K562 (cell line): Measurements from ENCODE around the gene CD68. TPM values are rescaled to one million over a fixed set of nuclear protein-coding genes. Genes with fewer than 3 reads are reported as not detected.
A peak's percentile ranks its signal among the peaks of the same experiment; 100 is the strongest.

Source experiments
- ATAC-seq: fragments of 200-7000 bp; cut with Tn5 transposase; 3 replicates; pipeline ENCODE4 v1.9.1; 2020; ENCODE audit warnings: moderate library complexity
- BruUV-seq: library from RNA; stranded (reverse); fragments of 400-500 nt; replicated peaks from 2 replicates; lab custom pipeline; 2021; lab: Mats Ljungman, UMichigan
- CTCF ChIA-PET: fragments of 300-600 bp; formaldehyde crosslinking; extraction: SDS; loops from one replicate; lab custom pipeline; 2021; ENCODE audit warnings: low intra/inter-chr PET ratio; lab: Yijun Ruan, JAX
- POLR2A ChIA-PET: fragments of 300-600, 350-650 bp; sonication (Branson Sonifier 250); formaldehyde crosslinking; extraction: SDS; loops from one replicate; lab custom pipeline; 2021; ENCODE audit warnings: antibody characterized with exemption, inconsistent platforms; lab: Yijun Ruan, JAX
- DNase-seq, 4 experiments: peaks; one replicate each; pipeline versions ENCODE4 v3.0.0 to v3.0.0-alpha.2; 2011 to 2018; ENCODE audit warnings: low spot score in 3 of 4, mixed read lengths in 3 of 4; ENCODE audit errors: extremely low read depth in 1 of 4
- FAIRE-seq: peaks from 2 replicates; lab custom pipeline; 2011; peaks lifted over from hg19 to GRCh38; lab: Jason Lieb, UNC
- H2AFZ ChIP-seq: 2 replicates; pipeline ENCODE4 v1.6.0; 2011; ENCODE audit warnings: low read depth, low read length, control low read depth, inconsistent platforms
- H3K27ac ChIP-seq: fragments of 200-600 bp; 3 replicates; pipeline ENCODE4 v1.8.0; 2011; ENCODE audit warnings: low read depth, mild to moderate bottlenecking, control low read depth, inconsistent platforms, low read length, moderate library complexity, mixed read lengths; ENCODE audit errors: extremely low read depth
- H3K27me3 ChIP-seq, 2 experiments: fragments of 300-600 bp in 1 of 2; 2 replicates in 1 of 2; 3 replicates in 1 of 2; pipeline versions ENCODE4 v1.6.0 to v1.8.0; 2011; ENCODE audit warnings: inconsistent platforms in 2 of 2, low read length in 2 of 2, mild to moderate bottlenecking in 1 of 2, mixed read lengths in 1 of 2, moderate library complexity in 1 of 2; ENCODE audit not compliant: control insufficient read depth in 2 of 2, insufficient read depth in 2 of 2
- H3K36me3 ChIP-seq: fragments of 300-600 bp; 3 replicates; pipeline ENCODE4 v1.8.0; 2011; ENCODE audit warnings: mild to moderate bottlenecking, low read length, inconsistent platforms; ENCODE audit not compliant: control insufficient read depth, insufficient read depth
- H3K4me1 ChIP-seq, 2 experiments: fragments of 200-600 bp in 1 of 2; replicated peaks in 1 of 2; 2 replicates in 1 of 2; 3 replicates in 1 of 2; pipeline versions ENCODE4 v1.5.1 to v1.8.0; 2011; ENCODE audit warnings: inconsistent platforms in 2 of 2, low read length in 2 of 2, mild to moderate bottlenecking in 1 of 2, mixed read lengths in 1 of 2, moderate library complexity in 1 of 2; ENCODE audit not compliant: control insufficient read depth in 2 of 2, insufficient read depth in 2 of 2
- H3K4me2 ChIP-seq: 2 replicates; pipeline ENCODE4 v1.6.1; 2011; ENCODE audit warnings: low read length, control low read depth, inconsistent platforms, mixed read lengths; ENCODE audit not compliant: insufficient read depth
- H3K4me3 ChIP-seq: fragments of 200-600 bp; sonication (generic), shearing (Covaris generic); 2 replicates; pipeline ENCODE4 v1.5.1; 2016; ENCODE audit warnings: control low read depth, inconsistent platforms
- H3K79me2 ChIP-seq: fragments of 200-600 bp; 3 replicates; pipeline ENCODE4 v1.8.0; 2011; ENCODE audit warnings: low read length, inconsistent platforms; ENCODE audit not compliant: control insufficient read depth, insufficient read depth
- H3K9ac ChIP-seq, 2 experiments: 2 replicates each; pipeline versions ENCODE4 v1.6.0 to v1.6.1; 2011; ENCODE audit warnings: low read depth in 2 of 2, low read length in 2 of 2, control low read depth in 1 of 2, inconsistent platforms in 1 of 2, mild to moderate bottlenecking in 1 of 2, mixed read lengths in 1 of 2; ENCODE audit not compliant: insufficient read depth in 1 of 2
- H3K9me1 ChIP-seq: one replicate; pipeline ENCODE4 v1.6.0; 2011; ENCODE audit warnings: inconsistent platforms, mild to moderate bottlenecking, low read length, moderate library complexity; ENCODE audit not compliant: control insufficient read depth, insufficient read depth
- H3K9me3 ChIP-seq: replicated peaks from 2 replicates; pipeline ENCODE4 v1.5.1; 2011; ENCODE audit warnings: low read depth, low read length, inconsistent platforms; ENCODE audit not compliant: control insufficient read depth, insufficient read depth
- H4K20me1 ChIP-seq: replicated peaks from 2 replicates; pipeline ENCODE4 v1.6.1; 2011; ENCODE audit warnings: low read length, inconsistent platforms, mixed read lengths; ENCODE audit not compliant: control insufficient read depth, insufficient read depth
- BRCA1 ChIP-seq, 2 experiments: fragments of 450-650 bp in 1 of 2; sonication (generic) in 1 of 2; formaldehyde crosslinking in 1 of 2; IDR thresholded peaks; 2 replicates each; pipeline versions ENCODE4 v1.5.0 to v1.6.1; 2017 to 2020; ENCODE audit warnings: mild to moderate bottlenecking in 1 of 2, missing genetic modification reagents in 1 of 2
- CC2D1A ChIP-seq: fragments of 450-650 bp; IDR thresholded peaks from 2 replicates; pipeline ENCODE4 v1.6.1; 2017; ENCODE audit warnings: mild to moderate bottlenecking
- ESRRA ChIP-seq: fragments of 450-650 bp; IDR thresholded peaks from 2 replicates; pipeline ENCODE4 v1.6.1; 2014; ENCODE audit warnings: low read depth, mild to moderate bottlenecking, moderate library complexity, borderline replicate concordance
- HINFP ChIP-seq: fragments of 450-650 bp; conservative IDR thresholded peaks from 2 replicates; pipeline ENCODE4 v1.6.1; 2016; ENCODE audit warnings: missing genetic modification characterization, low read depth, mild to moderate bottlenecking, control low read depth, missing compliant biosample characterization
- HMG20B ChIP-seq: fragments of 250-450 bp; sonication (Bioruptor Pico); IDR thresholded peaks from 2 replicates; pipeline ENCODE4 v1.5.0; 2021; ENCODE audit warnings: mild to moderate bottlenecking
- NELFE ChIP-seq: IDR thresholded peaks from 2 replicates; pipeline ENCODE4 v1.6.1; 2011; ENCODE audit warnings: mild to moderate bottlenecking; ENCODE audit not compliant: insufficient read depth, insufficient read length
- NFIX ChIP-seq: fragments of 250-450 bp; sonication (Bioruptor Pico); IDR thresholded peaks from 2 replicates; pipeline ENCODE4 v1.4.0; 2020; ENCODE audit warnings: low read depth, mild to moderate bottlenecking, moderate library complexity
- NONO ChIP-seq, 2 experiments: fragments of 200-400 bp in 1 of 2; fragments of 450-650 bp in 1 of 2; formaldehyde crosslinking in 1 of 2; IDR thresholded peaks; 2 replicates each; pipeline ENCODE4 v1.6.1; 2017; ENCODE audit warnings: low read depth in 2 of 2, mild to moderate bottlenecking in 2 of 2, moderate library complexity in 2 of 2, low read length in 1 of 2
- PCBP1 ChIP-seq: fragments of 200-400 bp; formaldehyde crosslinking; IDR thresholded peaks from 2 replicates; pipeline ENCODE4 v1.6.1; 2018; ENCODE audit warnings: mild to moderate bottlenecking, low read depth, low read length; ENCODE audit not compliant: poor library complexity, severe bottlenecking
- PREB ChIP-seq: sonication (generic); formaldehyde crosslinking; IDR thresholded peaks from 2 replicates; pipeline ENCODE4 v1.8.1; 2023; ENCODE audit warnings: mild to moderate bottlenecking, missing genetic modification reagents
- PURB ChIP-seq: sonication (generic); formaldehyde crosslinking; IDR thresholded peaks from 2 replicates; pipeline ENCODE4 v1.9.0; 2021; ENCODE audit warnings: low read depth, mild to moderate bottlenecking, missing genetic modification reagents
- PYGO2 ChIP-seq: fragments of 450-650 bp; IDR thresholded peaks from 2 replicates; pipeline ENCODE4 v1.6.1; 2016; ENCODE audit warnings: mild to moderate bottlenecking, missing genetic modification characterization, moderate library complexity, missing compliant biosample characterization
- RBM17 ChIP-seq: fragments of 200-400 bp; formaldehyde crosslinking; IDR thresholded peaks from 2 replicates; pipeline ENCODE4 v1.6.1; 2017; ENCODE audit warnings: low read depth, mild to moderate bottlenecking, low read length, borderline replicate concordance
- SMAD4 ChIP-seq: fragments of 250-450 bp; sonication (Bioruptor Pico); conservative IDR thresholded peaks from 2 replicates; pipeline ENCODE4 v1.8.0; 2021; ENCODE audit warnings: inconsistent platforms, mild to moderate bottlenecking, moderate library complexity
- ZNF696 ChIP-seq: fragments of 250-450 bp; sonication (Bioruptor Pico); conservative IDR thresholded peaks from 2 replicates; pipeline ENCODE4 v1.4.0; 2020; ENCODE audit warnings: mild to moderate bottlenecking, moderate library complexity
- ZNF717 ChIP-seq: fragments of 250-450 bp; sonication (Bioruptor Pico); IDR thresholded peaks from 2 replicates; pipeline ENCODE4 v1.5.0; 2021
- WGBS: fragments of 100-300 bp; shearing (Covaris generic); methylation state at CpG from one replicate; pipeline ENCODE4 v1.1.6; 2016; ENCODE audit warnings: low coverage, mixed read lengths; ENCODE audit not compliant: insufficient coverage; ENCODE audit errors: missing lambda C conversion rate; 5-methylcytosine and 5-hydroxymethylcytosine counted together
- in situ Hi-C: fragments of 300-500 bp; cut with MboI; formaldehyde crosslinking; loops from 4 replicates; pipeline ENCODE4 v1.15.0; 2018; ENCODE audit warnings: inconsistent platforms, mixed read lengths
- intact Hi-C: fragments of 100-400 bp; cut with micrococcal nuclease; formaldehyde crosslinking; loops from 2 replicates; pipeline ENCODE4 v1.14.2; 2022
- polyA plus RNA-seq, 8 experiments: library from polyadenylated mRNA; depleted of rRNA in 4 of 8; stranded (reverse) in 5 of 8; unstranded in 3 of 8; fragments of >200 nt; fragmentation: Nextera tagmentation in 2 of 8; fragmentation: Illumina TruSeq in 1 of 8; extraction: Ambion mirVana in 2 of 8; extraction: Trizol in 1 of 8; gene quantifications; 2 replicates each; pipeline versions ENCODE4 v1.2.1 to v1.2.3, GENCODE V29; 2011 to 2014; ENCODE audit warnings: inconsistent platforms in 1 of 8, missing spikeins in 1 of 8
- total RNA-seq, 7 experiments: library from RNA; depleted of rRNA in 6 of 7; stranded (reverse); fragments of >200 nt in 6 of 7; fragmentation: Illumina TruSeq in 2 of 7; extraction: Trizol in 2 of 7; gene quantifications; 2 replicates each; pipeline versions ENCODE4 v1.2.1 to v1.2.3, GENCODE V29; 2011 to 2021; ENCODE audit warnings: low replicate concordance in 1 of 7

Gene CD68
- total and polyA plus RNA-seq, 9 of the 15 experiments (the other 6 are each of a cell fraction or from before 2014, with no cell fraction given): 28.2 to 89.8 (median 37.7) TPM

- intact Hi-C loops: no loop called here
- Histone ChIP-seq H3K9me1 (no peaks in the 10 kb centered on the region), H3K36me3 (no peaks in the 10 kb centered on the region), H3K4me3 (no peak overlapping the region), H3K9me3 (peaks cover 3% of the 10 kb centered on the region; the same call in 1 of the 2 replicates), H3K9ac (no peak overlapping the region), H4K20me1 (no peaks in the 10 kb centered on the region), H3K4me2 (no peak overlapping the region), H2AFZ (no peak overlapping the region), H3K4me1 (no peaks in the 10 kb centered on the region), H3K79me2 (no peaks in the 10 kb centered on the region), H3K27ac (no peak overlapping the region), H3K27me3 (no peaks in the 10 kb centered on the region)
- ChIA-PET CTCF (interaction anchor here (0.7 kb wide), 1 partner anchor 216 kb away, joined by 3 read pairs; no protein-coding TSS in a partner anchor), POLR2A (no interaction called here)
- peak in 1 of 4 experiments; percentile 1 for DNase-seq
- no peak for ATAC-seq
- no TSS peak for BruUV-seq
- no peak for FAIRE-seq
- in situ Hi-C loops: no loop called here
- WGBS: 73% methylated on average over 3 of the region's 6 CpGs
- TF ChIP-seq PURB (CRISPR knock-in tag): no peak
- no peak for TF ChIP-seq NONO (IDR thresholded peaks at IDR 0.05; ENCODE audit: low read depth in 2 of 2, low read length in 1 of 2)
- TF ChIP-seq ESRRA: no peak
- TF ChIP-seq RBM17: no peak
- no peak for TF ChIP-seq ZNF717
- no peak for TF ChIP-seq PYGO2 (tag)
- no peak for TF ChIP-seq HMG20B
- no peak for TF ChIP-seq PCBP1
- TF ChIP-seq NFIX (CRISPR knock-in tag): no peak
- TF ChIP-seq BRCA1 (IDR thresholded peaks at IDR 0.05): no peak
- no peak for TF ChIP-seq BRCA1 (CRISPR knock-in tag; IDR thresholded peaks at IDR 0.05)
- TF ChIP-seq NELFE: no peak
- no peak for TF ChIP-seq ZNF696 (CRISPR knock-in tag)
- TF ChIP-seq HINFP (tag): no peak
- no peak for TF ChIP-seq SMAD4
- TF ChIP-seq CC2D1A: no peak
- TF ChIP-seq PREB: no peak
Observed at GRCh38 chr17:7530023-7530900, 49.2 kb upstream of the CD68 start.
